Measurements from ENCODE around the gene STOX2.

Gene STOX2

DNA sequence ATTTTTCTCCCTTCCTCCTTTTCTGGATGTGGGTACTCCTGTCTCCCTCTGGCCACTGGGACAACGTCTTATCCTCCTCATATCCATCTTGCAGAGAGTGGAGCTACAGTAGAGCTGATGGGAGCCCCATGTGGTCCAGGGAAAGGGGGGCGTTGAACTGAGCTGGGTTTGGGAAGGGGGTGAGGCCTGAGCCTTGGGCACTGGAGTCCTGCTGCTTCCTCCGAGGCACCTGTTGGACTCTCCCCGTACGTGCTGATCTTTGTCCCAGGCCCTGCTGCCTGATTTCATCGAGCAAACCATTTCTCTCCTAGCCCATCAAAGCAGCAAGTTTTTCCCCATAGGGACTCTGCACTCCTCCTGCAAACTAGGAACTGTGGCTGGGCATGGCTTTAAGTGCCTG is 94.3 kb downstream of the STOX2 start:
- H3K4me3 ChIP-seq (ENCODE audit: low read length): no peak overlapping the region
- H3K36me3 ChIP-seq (ENCODE audit: control insufficient read depth, insufficient read depth, low read length): no peaks in the 10 kb centered on the region
- WGBS (ENCODE audit: insufficient coverage, insufficient read length): no CpG with 5 or more reads among the region's 6 CpGs
- no peak for DNase-seq (ENCODE audit: low read depth, low spot score)
- H3K9me3 ChIP-seq (ENCODE audit: control insufficient read depth, insufficient read depth, low read length): no peaks in the 10 kb centered on the region
- H3K27me3 ChIP-seq (ENCODE audit: control insufficient read depth, insufficient read depth, low read length): no peaks in the 10 kb centered on the region
- peaks cover 4% of the 10 kb centered on the region; the same call in 1 of the 2 replicates for H3K4me1 ChIP-seq (ENCODE audit: control insufficient read depth, insufficient read depth, low read length)
- H3K27ac ChIP-seq (ENCODE audit: low read length): no peak overlapping the region

DNA sequence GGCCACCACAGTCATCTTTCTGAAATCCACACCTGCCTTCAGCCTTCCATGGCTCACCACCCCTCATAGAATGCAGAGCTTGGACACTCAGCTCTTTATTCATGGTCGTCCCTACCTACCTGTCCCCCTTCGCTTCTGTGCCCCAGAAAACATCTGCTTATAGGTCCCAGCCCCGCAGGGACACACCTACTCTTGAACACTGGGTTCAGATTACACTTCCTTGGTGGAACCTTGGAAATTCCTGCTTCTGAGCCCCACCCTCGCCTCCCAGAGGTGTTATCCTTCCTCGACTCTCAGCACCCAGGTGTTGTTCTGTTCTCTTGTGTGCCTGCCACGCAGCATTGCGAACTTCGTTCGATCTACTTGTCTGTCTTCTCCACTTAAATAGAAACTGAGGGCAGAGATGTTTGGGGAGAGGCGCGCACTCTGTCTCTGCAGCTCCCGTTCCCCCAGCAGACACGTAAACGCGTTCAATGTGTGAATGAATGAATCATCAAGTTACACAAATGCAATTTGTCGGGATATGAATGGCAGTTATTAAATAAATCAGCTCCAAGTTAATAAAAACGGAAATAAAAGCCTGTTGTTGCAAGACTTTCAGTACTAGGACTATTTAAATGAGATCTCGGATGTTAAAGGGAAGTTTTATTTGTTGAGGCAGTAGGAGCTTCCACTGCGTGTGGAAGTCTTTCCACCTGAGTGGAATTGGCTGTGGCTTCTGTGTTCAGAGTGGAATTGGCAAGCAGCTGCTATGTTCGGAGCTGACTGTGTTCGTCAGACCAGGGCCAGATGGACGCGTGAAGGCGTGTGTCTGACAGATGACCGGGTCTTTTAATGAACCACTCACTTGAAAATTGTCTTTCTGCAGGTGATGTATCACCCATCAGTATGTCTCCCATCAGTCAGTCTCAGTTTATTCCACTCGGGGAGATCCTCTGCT is 95.6 kb downstream of the STOX2 start:
- H3K4me1 ChIP-seq (ENCODE audit: control insufficient read depth, insufficient read depth, low read length): peaks cover under 1% of the 10 kb centered on the region; the same call in 1 of the 2 replicates
- no CpG with 5 or more reads among the region's 26 CpGs for WGBS (ENCODE audit: insufficient coverage, insufficient read length)
- DNase-seq (ENCODE audit: low read depth, low spot score): no peak

DNA sequence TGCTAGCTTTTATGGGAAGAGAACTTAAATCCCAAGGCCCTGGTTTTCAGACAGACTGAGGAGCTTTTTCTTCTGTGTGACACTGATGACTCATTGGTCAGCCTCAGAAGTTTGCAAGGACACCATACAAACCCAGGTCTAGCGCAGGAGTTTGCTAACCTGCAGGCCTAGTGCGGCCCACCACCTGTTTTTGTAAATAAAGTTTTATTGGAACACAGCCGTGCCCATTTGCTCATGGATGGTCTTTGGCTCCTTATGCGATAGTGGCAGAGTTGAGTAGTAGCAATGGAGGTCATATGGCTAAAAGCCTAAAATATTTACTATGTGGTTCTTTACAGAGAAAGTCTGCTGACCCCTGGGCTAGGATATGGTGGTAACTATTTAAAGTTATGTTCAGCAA is 98.3 kb downstream of the STOX2 start:
- Histone ChIP-seq H3K27ac (ENCODE audit: low read length) (no peak overlapping the region), H3K36me3 (ENCODE audit: control insufficient read depth, insufficient read depth, low read length) (no peaks in the 10 kb centered on the region), H3K27me3 (ENCODE audit: control insufficient read depth, insufficient read depth, low read length) (no peaks in the 10 kb centered on the region), H3K4me3 (ENCODE audit: low read length) (no peak overlapping the region), H3K4me1 (ENCODE audit: control insufficient read depth, insufficient read depth, low read length) (no peaks in the 10 kb centered on the region), H3K9me3 (ENCODE audit: control insufficient read depth, insufficient read depth, low read length) (no peaks in the 10 kb centered on the region)
- DNase-seq (ENCODE audit: low read depth, low spot score): no peak
- no CpG with 5 or more reads among the region's 4 CpGs for WGBS (ENCODE audit: insufficient coverage, insufficient read length)

More for the DNA sequence above, 95.6 kb downstream of the STOX2 start:
- Histone ChIP-seq H3K9me3 (ENCODE audit: control insufficient read depth, insufficient read depth, low read length) (no peaks in the 10 kb centered on the region), H3K4me3 (ENCODE audit: low read length) (no peak overlapping the region), H3K36me3 (ENCODE audit: control insufficient read depth, insufficient read depth, low read length) (no peaks in the 10 kb centered on the region), H3K27ac (ENCODE audit: low read length) (no peak overlapping the region), H3K27me3 (ENCODE audit: control insufficient read depth, insufficient read depth, low read length) (no peaks in the 10 kb centered on the region)

DNA sequence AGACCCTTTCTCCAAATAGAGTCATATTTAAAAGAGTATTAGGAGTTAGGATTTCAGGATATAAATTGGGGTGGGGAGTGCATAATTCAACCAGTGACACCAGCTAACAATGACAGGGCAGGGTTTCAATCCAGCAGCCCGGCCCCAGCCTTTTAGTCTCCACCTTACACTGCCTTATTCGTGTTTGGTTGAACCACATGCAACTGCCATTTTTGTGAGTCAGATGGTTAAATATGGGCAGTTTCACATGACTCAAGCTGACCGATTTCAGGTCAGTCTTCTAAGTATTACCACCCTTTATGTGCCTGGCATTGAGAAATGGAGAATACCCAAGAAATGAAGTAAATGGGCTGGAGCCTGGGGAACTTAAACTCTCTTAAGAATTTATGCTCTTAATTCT is 102.8 kb downstream of the STOX2 start:
- Histone ChIP-seq H3K4me3 (ENCODE audit: low read length) (no peak overlapping the region), H3K9me3 (ENCODE audit: control insufficient read depth, insufficient read depth, low read length) (no peaks in the 10 kb centered on the region), H3K36me3 (ENCODE audit: control insufficient read depth, insufficient read depth, low read length) (peaks cover 3% of the 10 kb centered on the region), H3K27ac (ENCODE audit: low read length) (no peak overlapping the region), H3K4me1 (ENCODE audit: control insufficient read depth, insufficient read depth, low read length) (no peaks in the 10 kb centered on the region; the same call in 1 of the 2 replicates), H3K27me3 (ENCODE audit: control insufficient read depth, insufficient read depth, low read length) (no peaks in the 10 kb centered on the region)
- no peak for DNase-seq (ENCODE audit: low read depth, low spot score)
- no CpG with 5 or more reads among the region's 3 CpGs for WGBS (ENCODE audit: insufficient coverage, insufficient read length)

DNA sequence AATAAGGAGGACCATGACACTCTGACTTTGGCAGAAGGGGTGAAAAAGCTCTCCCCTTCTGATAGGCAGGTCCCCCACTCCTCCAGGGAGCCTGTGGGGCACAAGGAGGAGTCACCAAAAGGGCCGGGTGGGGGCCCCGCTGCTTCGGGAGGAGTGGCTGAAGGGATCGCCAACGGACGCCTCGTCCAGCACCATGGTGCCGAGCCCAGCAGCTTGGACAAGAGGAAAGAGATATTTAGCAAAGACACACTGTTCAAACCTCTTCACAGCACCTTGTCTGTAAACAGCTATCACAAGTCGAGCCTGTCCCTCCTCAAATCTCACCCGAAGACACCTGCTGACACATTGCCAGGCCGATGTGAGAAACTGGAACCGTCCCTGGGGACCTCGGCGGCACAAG is 105.6 kb downstream of the STOX2 start:
- no peak overlapping the region for H3K4me3 ChIP-seq (ENCODE audit: low read length)
- no peak overlapping the region for H3K27ac ChIP-seq (ENCODE audit: low read length)
- no peak for DNase-seq (ENCODE audit: low read depth, low spot score)
- no peaks in the 10 kb centered on the region for H3K27me3 ChIP-seq (ENCODE audit: control insufficient read depth, insufficient read depth, low read length)
- H3K4me1 ChIP-seq (ENCODE audit: control insufficient read depth, insufficient read depth, low read length): no peaks in the 10 kb centered on the region; the same call in 1 of the 2 replicates
- no CpG with 5 or more reads among the region's 14 CpGs for WGBS (ENCODE audit: insufficient coverage, insufficient read length)
- H3K36me3 ChIP-seq (ENCODE audit: control insufficient read depth, insufficient read depth, low read length): peaks cover 3% of the 10 kb centered on the region
- H3K9me3 ChIP-seq (ENCODE audit: control insufficient read depth, insufficient read depth, low read length): no peaks in the 10 kb centered on the region

DNA sequence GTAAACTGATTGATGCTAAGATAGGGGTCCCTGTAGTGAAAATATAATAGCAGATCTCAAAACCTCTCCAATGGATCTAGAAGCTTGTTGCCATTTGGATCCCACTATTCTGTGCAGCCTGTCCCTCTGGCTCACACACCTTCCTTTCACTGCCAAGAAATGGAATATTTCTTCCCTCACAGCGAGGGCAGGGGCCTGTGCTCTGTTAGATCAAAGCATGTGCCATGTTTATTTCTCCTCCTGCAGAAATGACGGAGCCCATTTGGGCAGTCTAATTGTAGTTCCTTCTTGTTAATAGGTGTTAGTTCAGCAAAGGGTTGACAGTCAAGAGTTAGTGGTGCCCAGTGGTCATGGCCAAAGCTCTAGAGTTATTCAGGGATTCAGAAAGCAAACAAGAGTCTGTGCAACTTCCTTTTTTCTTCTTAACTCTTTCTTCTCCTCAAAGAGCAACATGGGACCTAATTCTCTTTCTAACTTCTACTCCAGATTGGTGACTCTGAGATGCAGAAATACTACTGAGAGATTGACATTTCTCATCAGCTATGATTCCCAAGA is 106.8 kb downstream of the STOX2 start:
- H3K27ac ChIP-seq (ENCODE audit: low read length): no peak overlapping the region
- no peaks in the 10 kb centered on the region for H3K9me3 ChIP-seq (ENCODE audit: control insufficient read depth, insufficient read depth, low read length)
- DNase-seq (ENCODE audit: low read depth, low spot score): no peak
- H3K36me3 ChIP-seq (ENCODE audit: control insufficient read depth, insufficient read depth, low read length): peaks cover 3% of the 10 kb centered on the region
- H3K4me3 ChIP-seq (ENCODE audit: low read length): no peak overlapping the region
- no peaks in the 10 kb centered on the region; the same call in 1 of the 2 replicates for H3K4me1 ChIP-seq (ENCODE audit: control insufficient read depth, insufficient read depth, low read length)
- no peaks in the 10 kb centered on the region for H3K27me3 ChIP-seq (ENCODE audit: control insufficient read depth, insufficient read depth, low read length)
- no CpG with 5 or more reads among the region's 2 CpGs for WGBS (ENCODE audit: insufficient coverage, insufficient read length)

DNA sequence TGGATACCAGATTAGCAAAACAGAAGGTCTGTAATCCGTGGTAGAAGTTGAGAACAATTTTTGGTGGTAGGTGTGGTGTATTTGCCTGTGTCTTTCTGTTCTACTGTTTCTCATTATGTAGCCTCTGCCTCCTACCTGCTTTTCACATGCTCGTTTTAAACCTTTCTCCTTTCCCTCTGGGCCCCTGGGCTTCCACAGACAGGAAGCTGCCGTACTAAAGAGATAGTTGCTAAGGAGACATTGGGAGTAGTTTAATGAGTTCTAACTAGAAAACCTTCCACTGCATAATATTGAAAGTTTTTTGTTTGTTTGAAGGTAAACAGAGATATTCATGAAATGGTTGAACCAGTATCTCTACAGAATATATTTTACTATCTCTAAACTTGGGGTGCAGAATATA is 107.8 kb downstream of the STOX2 start:
- H3K27ac ChIP-seq (ENCODE audit: low read length): no peak overlapping the region
- H3K4me3 ChIP-seq (ENCODE audit: low read length): no peak overlapping the region
- peaks cover 3% of the 10 kb centered on the region for H3K36me3 ChIP-seq (ENCODE audit: control insufficient read depth, insufficient read depth, low read length)
- DNase-seq (ENCODE audit: low read depth, low spot score): no peak
- H3K27me3 ChIP-seq (ENCODE audit: control insufficient read depth, insufficient read depth, low read length): no peaks in the 10 kb centered on the region
- no peaks in the 10 kb centered on the region; the same call in 1 of the 2 replicates for H3K4me1 ChIP-seq (ENCODE audit: control insufficient read depth, insufficient read depth, low read length)
- WGBS (ENCODE audit: insufficient coverage, insufficient read length): no CpG with 5 or more reads among the region's 3 CpGs
- H3K9me3 ChIP-seq (ENCODE audit: control insufficient read depth, insufficient read depth, low read length): no peaks in the 10 kb centered on the region

DNA sequence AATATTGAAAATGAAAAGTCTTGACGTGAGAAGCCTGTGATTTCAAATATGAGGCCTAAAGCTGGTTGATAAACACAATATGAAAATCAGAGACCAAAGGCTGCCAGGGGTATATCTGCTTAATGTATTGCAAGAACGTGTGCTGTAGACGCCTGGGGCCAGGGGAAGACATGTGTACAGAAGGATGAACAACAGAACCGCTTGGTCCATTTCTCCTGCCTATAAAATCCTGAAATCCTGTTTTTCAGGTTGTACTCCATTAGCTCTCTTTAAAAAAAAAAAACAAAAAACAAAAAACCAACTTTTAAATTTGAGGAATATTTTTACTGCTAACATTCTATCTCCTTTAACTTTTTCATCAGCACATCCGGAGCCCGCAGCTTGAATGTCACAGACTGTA is 109.2 kb downstream of the STOX2 start:
- no peak overlapping the region for H3K4me3 ChIP-seq (ENCODE audit: low read length)
- H3K27ac ChIP-seq (ENCODE audit: low read length): no peak overlapping the region
- DNase-seq (ENCODE audit: low read depth, low spot score): no peak
- no CpG with 5 or more reads among the region's 6 CpGs for WGBS (ENCODE audit: insufficient coverage, insufficient read length)
- no peaks in the 10 kb centered on the region for H3K9me3 ChIP-seq (ENCODE audit: control insufficient read depth, insufficient read depth, low read length)
- H3K4me1 ChIP-seq (ENCODE audit: control insufficient read depth, insufficient read depth, low read length): no peaks in the 10 kb centered on the region; the same call in 1 of the 2 replicates
- peaks cover under 1% of the 10 kb centered on the region for H3K36me3 ChIP-seq (ENCODE audit: control insufficient read depth, insufficient read depth, low read length)
- no peaks in the 10 kb centered on the region for H3K27me3 ChIP-seq (ENCODE audit: control insufficient read depth, insufficient read depth, low read length)

DNA sequence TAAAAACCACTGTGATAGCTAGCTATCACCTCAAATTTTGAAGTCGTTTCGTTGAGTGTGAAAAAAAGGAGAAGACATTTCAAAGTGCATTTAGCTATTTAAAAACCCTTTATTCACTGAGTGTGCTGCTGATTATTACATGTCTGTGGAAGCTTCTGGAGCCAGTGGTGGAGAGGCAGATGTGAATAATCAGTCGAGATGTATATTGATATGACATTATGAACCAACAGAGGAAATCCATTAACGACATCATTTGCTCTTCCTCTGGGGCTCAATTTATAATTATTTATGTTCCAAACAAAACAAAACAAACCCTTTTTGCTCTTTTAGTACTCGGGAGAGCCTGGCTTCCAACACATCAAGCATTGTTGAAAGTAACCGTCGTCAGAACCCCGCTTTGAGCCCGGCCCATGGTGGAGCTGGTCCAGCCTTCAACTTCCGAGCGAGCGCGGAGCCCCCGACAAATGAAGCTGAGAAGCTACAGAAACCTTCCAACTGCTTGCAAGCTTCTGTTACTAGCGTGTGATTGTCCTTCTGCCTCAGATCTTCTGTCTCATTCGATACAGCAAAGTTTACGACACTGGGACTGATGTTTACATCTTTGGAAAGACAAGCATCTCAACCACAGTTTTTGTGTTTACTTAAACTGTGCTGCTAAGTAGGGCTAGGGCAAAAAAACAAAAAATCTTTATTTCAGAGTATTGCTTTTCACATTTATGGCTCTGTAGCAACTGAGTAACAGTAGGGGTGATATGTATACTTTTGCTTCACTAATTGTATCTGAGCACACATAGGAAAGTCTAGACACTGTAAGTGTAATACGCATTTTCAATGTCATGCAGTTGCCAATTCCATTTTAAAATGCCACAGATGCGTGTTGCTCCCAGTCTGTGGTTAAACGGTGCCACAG is 111.9 kb downstream of the STOX2 start:
- no CpG with 5 or more reads among the region's 20 CpGs for WGBS (ENCODE audit: insufficient coverage, insufficient read length)
- no peak for DNase-seq (ENCODE audit: low read depth, low spot score)
- Histone ChIP-seq H3K9me3 (ENCODE audit: control insufficient read depth, insufficient read depth, low read length) (no peaks in the 10 kb centered on the region), H3K27me3 (ENCODE audit: control insufficient read depth, insufficient read depth, low read length) (no peaks in the 10 kb centered on the region), H3K36me3 (ENCODE audit: control insufficient read depth, insufficient read depth, low read length) (no peaks in the 10 kb centered on the region), H3K4me3 (ENCODE audit: low read length) (no peak overlapping the region), H3K27ac (ENCODE audit: low read length) (no peak overlapping the region), H3K4me1 (ENCODE audit: control insufficient read depth, insufficient read depth, low read length) (no peaks in the 10 kb centered on the region)

DNA sequence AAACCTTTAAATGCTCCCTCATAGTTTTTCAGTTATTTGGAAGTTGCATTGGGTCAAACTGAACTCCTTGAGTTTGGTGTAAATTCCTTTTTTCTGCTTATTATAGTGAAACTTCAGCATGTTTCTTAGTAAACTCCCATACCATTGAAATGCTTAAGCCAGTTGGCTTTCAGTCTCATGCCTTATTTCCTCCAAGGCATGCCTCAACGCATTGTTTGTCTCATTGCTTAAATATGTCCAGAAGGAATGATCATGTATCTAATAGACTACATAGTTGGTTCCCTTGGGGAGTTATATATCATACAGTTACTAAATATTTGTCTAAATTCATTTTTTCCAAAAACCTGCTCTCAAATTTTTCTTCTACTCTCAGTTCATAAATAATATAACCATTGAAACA is 114.0 kb downstream of the STOX2 start:
- H3K9me3 ChIP-seq (ENCODE audit: control insufficient read depth, insufficient read depth, low read length): no peaks in the 10 kb centered on the region
- H3K4me1 ChIP-seq (ENCODE audit: control insufficient read depth, insufficient read depth, low read length): no peaks in the 10 kb centered on the region
- no CpG with 5 or more reads among the region's 1 CpG for WGBS (ENCODE audit: insufficient coverage, insufficient read length)
- no peak overlapping the region for H3K4me3 ChIP-seq (ENCODE audit: low read length)
- H3K36me3 ChIP-seq (ENCODE audit: control insufficient read depth, insufficient read depth, low read length): no peaks in the 10 kb centered on the region
- no peaks in the 10 kb centered on the region for H3K27me3 ChIP-seq (ENCODE audit: control insufficient read depth, insufficient read depth, low read length)
- no peak overlapping the region for H3K27ac ChIP-seq (ENCODE audit: low read length)
- no peak for DNase-seq (ENCODE audit: low read depth, low spot score)

All from iPS DF 6.9 (cell line).